Stimulated activated CD8-positive, alpha-beta memory T cell treated with anti-CD3 and anti-CD28 coated beads, Interleukin-12 subunit alpha, Interleukin-12 subunit beta, amount 100 ng/mL, for 24 hours (primary cell): ENCODE results near the gene DBNL.

Experiments
- DNase-seq: peaks from one replicate; pipeline ENCODE4 v3.0.0-alpha.2; 2020; ENCODE audit errors: extremely low read depth

Gene DBNL

GRCh38 chr7:44110719-44111635 lies 66.5 kb downstream of the DBNL start:
- no peak for DNase-seq
